AG04449 (cell line): Measurements from ENCODE around the gene CNTN4.

Experiments
- CTCF ChIA-PET: fragments of 350-600 bp; formaldehyde crosslinking; extraction: SDS; loops from one replicate; lab custom pipeline; 2021; ENCODE audit warnings: antibody characterized with exemption; lab: Yijun Ruan, JAX
- POLR2A ChIA-PET: fragments of 400-600, 350-600 bp; formaldehyde crosslinking; extraction: SDS; loops from one replicate; lab custom pipeline; 2020; ENCODE audit warnings: antibody characterized with exemption, inconsistent platforms; lab: Yijun Ruan, JAX
- DNase-seq: peaks from one replicate; pipeline ENCODE4 v3.0.0-alpha.2; 2010; ENCODE audit warnings: low read depth, low spot score
- H3K4me3 ChIP-seq: 2 replicates; pipeline ENCODE4 v1.5.1; 2011; ENCODE audit warnings: low read depth, mild to moderate bottlenecking, control low read depth, low read length
- CTCF ChIP-seq: IDR thresholded peaks from one replicate; pipeline ENCODE4 v1.5.1; 2011; ENCODE audit warnings: mild to moderate bottlenecking, moderate library complexity, low read length, control low read depth, inconsistent platforms; ENCODE audit not compliant: insufficient read depth; ENCODE audit errors: missing control alignments

The CNTN4 gene

GRCh38 chr3:3053974-3054373 is 955.3 kb downstream of the CNTN4 start:
- no peak overlapping the region for H3K4me3 ChIP-seq
- TF ChIP-seq CTCF, result no peak
- no peak for DNase-seq
- ChIA-PET CTCF (no interaction called here), POLR2A (no interaction called here)

GRCh38 chr3:3059645-3060044 is 961.0 kb downstream of the CNTN4 start:
- POLR2A ChIA-PET, result no interaction called here
- no peak for TF ChIP-seq CTCF
- no peak for DNase-seq
- H3K4me3 ChIP-seq, result no peak overlapping the region
- CTCF ChIA-PET, result no interaction called here

- POLR2A ChIA-PET, result no interaction called here
- TF ChIP-seq CTCF, result no peak
- CTCF ChIA-PET, result no interaction called here
- H3K4me3 ChIP-seq, result no peak overlapping the region
- no peak for DNase-seq
Observed at GRCh38 chr3:3064297-3064696, 965.6 kb downstream of the CNTN4 start.

GRCh38 chr3:3065876-3066275 is 967.2 kb downstream of the CNTN4 start:
- H3K4me3 ChIP-seq, result no peak overlapping the region
- no peak for TF ChIP-seq CTCF
- DNase-seq, result no peak
- POLR2A ChIA-PET, result no interaction called here
- CTCF ChIA-PET, result no interaction called here

- no peak for TF ChIP-seq CTCF
- no peak for DNase-seq
- POLR2A ChIA-PET, result no interaction called here
- no peak overlapping the region for H3K4me3 ChIP-seq
- CTCF ChIA-PET, result no interaction called here
Observed at GRCh38 chr3:3066378-3066777, 967.7 kb downstream of the CNTN4 start.

GRCh38 chr3:3066910-3067309 is 968.2 kb downstream of the CNTN4 start:
- POLR2A ChIA-PET, result no interaction called here
- no peak overlapping the region for H3K4me3 ChIP-seq
- DNase-seq, result no peak
- TF ChIP-seq CTCF, result no peak
- CTCF ChIA-PET, result no interaction called here
